HL-60/S4 treated with phorbol 12-myristate 13-acetate at 8.2 ng/mL for 4 days and 3 days (cell line): ENCODE measurements around the gene PRDM5.

Experiments used
- in situ Hi-C: fragments of 300-500 bp; cut with MboI; formaldehyde crosslinking; loops from 2 replicates; pipeline ENCODE4 v1.15.0; 2022; ENCODE audit warnings: low sequenced_read_pairs

The PRDM5 gene

GRCh38 chr4:120915336-120915735, 7.2 kb downstream of the PRDM5 start:
- in situ Hi-C loops, result no loop called here

- in situ Hi-C loops, result no loop called here
Observed at GRCh38 chr4:120903419-120903818, 19.1 kb downstream of the PRDM5 start.

GRCh38 chr4:120902925-120903324, 19.6 kb downstream of the PRDM5 start:
- in situ Hi-C loops, result no loop called here

- in situ Hi-C loops, result no loop called here
Observed at GRCh38 chr4:120901731-120902130, 20.8 kb downstream of the PRDM5 start.

GRCh38 chr4:120897981-120898719, 24.4 kb downstream of the PRDM5 start:
- in situ Hi-C loops, result no loop called here

GRCh38 chr4:120895554-120895953, 27.0 kb downstream of the PRDM5 start:
- in situ Hi-C loops, result no loop called here

- in situ Hi-C loops, result no loop called here
Observed at GRCh38 chr4:120893314-120893713, 29.2 kb downstream of the PRDM5 start.

GRCh38 chr4:120886191-120886590, 36.3 kb downstream of the PRDM5 start:
- in situ Hi-C loops, result no loop called here

- in situ Hi-C loops, result no loop called here
Observed at GRCh38 chr4:120881846-120882245, 40.7 kb downstream of the PRDM5 start.

GRCh38 chr4:120881351-120881750, 41.2 kb downstream of the PRDM5 start:
- in situ Hi-C loops, result no loop called here

GRCh38 chr4:120877021-120877420, 45.5 kb downstream of the PRDM5 start:
- in situ Hi-C loops, result no loop called here

GRCh38 chr4:120874792-120875774, 47.4 kb downstream of the PRDM5 start:
- in situ Hi-C loops, result no loop called here

GRCh38 chr4:120873554-120873953, 49.0 kb downstream of the PRDM5 start:
- in situ Hi-C loops, result no loop called here

GRCh38 chr4:120871173-120871572, 51.4 kb downstream of the PRDM5 start:
- in situ Hi-C loops, result no loop called here

- in situ Hi-C loops, result no loop called here
Observed at GRCh38 chr4:120870279-120870673, 52.2 kb downstream of the PRDM5 start.

- in situ Hi-C loops, result no loop called here
Observed at GRCh38 chr4:120869613-120870278, 52.8 kb downstream of the PRDM5 start.

GRCh38 chr4:120867506-120867905, 55.0 kb downstream of the PRDM5 start:
- in situ Hi-C loops, result no loop called here

- in situ Hi-C loops, result no loop called here
Observed at GRCh38 chr4:120865985-120866384, 56.5 kb downstream of the PRDM5 start.

- in situ Hi-C loops, result no loop called here
Observed at GRCh38 chr4:120864969-120865368, 57.6 kb downstream of the PRDM5 start.

GRCh38 chr4:120862432-120862831, 60.1 kb downstream of the PRDM5 start:
- in situ Hi-C loops, result no loop called here

GRCh38 chr4:120861852-120862251, 60.7 kb downstream of the PRDM5 start:
- in situ Hi-C loops, result no loop called here
